ENCODE measurements around the gene DAB2IP. TPM values are rescaled to one million over a fixed set of nuclear protein-coding genes. Genes with fewer than 3 reads are reported as not detected.

Gene DAB2IP
- total RNA-seq, 6 experiments from 2014 or later, result 15.1 to 21.6 (median 19.0) TPM

DNA sequence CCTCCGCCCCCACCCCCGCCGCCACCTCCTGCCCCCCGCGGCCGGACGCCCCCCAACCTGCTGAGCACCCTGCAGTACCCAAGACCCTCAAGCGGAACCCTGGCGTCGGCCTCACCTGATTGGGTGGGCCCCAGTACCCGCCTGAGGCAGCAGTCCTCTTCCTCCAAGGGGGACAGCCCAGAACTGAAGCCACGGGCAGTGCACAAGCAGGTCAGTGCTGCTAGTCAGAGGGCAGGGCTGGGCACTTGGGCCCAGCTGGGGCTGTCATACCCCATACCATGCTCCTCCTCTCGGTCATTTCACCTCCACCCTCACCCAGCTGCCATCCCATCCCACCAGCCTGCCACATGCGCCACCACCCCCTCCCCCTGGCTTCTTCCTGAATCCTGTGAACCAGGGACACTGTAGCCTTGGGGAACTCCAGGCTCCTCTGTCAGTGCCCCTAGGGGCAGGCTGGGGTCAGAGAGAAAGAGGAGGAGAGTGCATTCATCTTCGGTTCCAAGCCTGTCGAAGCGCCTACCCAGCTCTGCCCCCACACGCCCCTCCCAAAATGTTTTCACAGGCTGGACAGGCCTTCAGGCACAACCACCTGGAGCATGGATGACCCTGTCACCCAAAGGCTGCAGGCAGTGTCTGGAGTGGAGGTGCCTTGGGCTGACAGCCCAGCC lies 122.0 kb downstream of the DAB2IP start:
- intact Hi-C loops (cut with DNase I), result no loop called here
- H3K9me3 ChIP-seq, result no peaks in the 10 kb centered on the region
- WGBS (ENCODE audit: insufficient coverage, low coverage, low lambda C conversion rate, missing lambda C conversion rate), result 61% methylated on average over 5 of the region's 18 CpGs
- H3K36me3 ChIP-seq, result peaks cover 0 to 32% (median 14%) of the 10 kb centered on the region in 4 donors
- ATAC-seq, result peak; percentile 18 to 56 (median 36)
- H3K27ac ChIP-seq, result peak overlapping the region in 2 of 3 donors; percentile 25 to 43
- no peaks in the 10 kb centered on the region for H3K27me3 ChIP-seq
- DNase-seq, result no peak
- no peak overlapping the region for H3K4me3 ChIP-seq
- TF ChIP-seq CTCF (IDR thresholded peaks at IDR 0.05) (no peak), POLR2A (IDR thresholded peaks at IDR 0.05) (no peak)
- peaks cover 0 to 27% (median 7%) of the 10 kb centered on the region in 4 donors for H3K4me1 ChIP-seq

GRCh38 chr9:121773954-121774714 lies 122.7 kb downstream of the DAB2IP start:
- Histone ChIP-seq H3K36me3 (peaks cover 0 to 24% (median 11%) of the 10 kb centered on the region in 4 donors), H3K4me3 (no peak overlapping the region), H3K4me1 (peaks cover 0 to 27% (median 7%) of the 10 kb centered on the region in 4 donors), H3K9me3 (no peaks in the 10 kb centered on the region), H3K27me3 (no peaks in the 10 kb centered on the region), H3K27ac (no peak overlapping the region)
- ATAC-seq, result peak; percentile 51 to 88 (median 84)
- WGBS (ENCODE audit: insufficient coverage, low coverage, low lambda C conversion rate, missing lambda C conversion rate), result 66% methylated on average over 8 of the region's 19 CpGs
- intact Hi-C loops (cut with DNase I), result no loop called here
- peak; percentile 31 to 96 (median 92) for DNase-seq
- TF ChIP-seq POLR2A (IDR thresholded peaks at IDR 0.05) (no peak), CTCF (IDR thresholded peaks at IDR 0.05) (peak in 1 of 4 donors; percentile 18)

DNA sequence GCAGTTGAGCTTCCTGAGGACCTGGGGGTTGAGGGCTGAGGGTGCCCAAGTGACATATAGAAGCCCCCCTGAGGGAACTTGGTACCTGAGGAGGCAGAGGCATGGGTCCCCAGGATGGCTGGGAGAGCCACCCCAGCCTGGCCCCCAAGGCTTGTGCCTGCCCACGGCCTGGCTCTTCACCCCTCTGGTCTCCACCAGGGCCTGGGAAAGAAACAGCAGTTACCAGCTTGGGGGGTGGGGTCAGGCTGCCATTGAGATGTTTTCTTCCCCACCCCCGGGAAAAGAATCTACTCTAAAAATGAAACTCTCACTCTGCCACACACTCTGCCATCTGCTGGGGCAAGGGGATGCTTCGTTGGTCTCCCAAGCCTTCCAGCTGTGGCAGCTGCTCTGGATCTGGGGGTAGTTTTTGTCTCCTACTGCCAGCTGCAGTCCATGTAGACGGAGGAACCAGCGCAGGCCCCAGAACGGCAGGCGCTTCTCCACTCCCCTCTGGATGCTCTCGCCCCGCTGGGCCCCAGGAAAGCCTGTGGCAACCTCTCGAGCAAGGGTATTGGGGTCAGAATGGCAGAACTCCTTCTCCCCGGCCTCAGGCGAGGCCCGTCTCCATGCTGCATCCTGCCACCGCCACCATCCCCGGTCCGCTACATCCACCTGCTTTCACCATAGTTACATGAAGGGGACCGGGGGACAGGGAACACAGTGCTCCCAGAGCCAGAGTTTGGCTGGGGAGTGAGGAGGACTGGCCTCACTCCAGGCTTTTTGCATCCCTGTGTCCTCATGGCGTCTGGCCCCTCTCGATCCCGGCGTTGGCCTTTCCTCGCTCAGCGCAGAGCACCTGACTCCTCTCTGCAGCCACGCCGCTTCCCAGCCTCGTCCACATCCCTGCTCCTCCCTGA lies 123.5 kb downstream of the DAB2IP start:
- no peak overlapping the region for H3K27ac ChIP-seq
- H3K9me3 ChIP-seq, result no peaks in the 10 kb centered on the region
- H3K27me3 ChIP-seq, result no peaks in the 10 kb centered on the region
- DNase-seq, result peak in 2 of 3 donors; percentile 39 to 47
- 91% methylated on average over 7 of the region's 26 CpGs for WGBS (ENCODE audit: insufficient coverage, low coverage, low lambda C conversion rate, missing lambda C conversion rate)
- no peak for ATAC-seq
- no peak overlapping the region for H3K4me3 ChIP-seq
- peaks cover 0 to 27% (median 7%) of the 10 kb centered on the region in 4 donors for H3K4me1 ChIP-seq
- peaks cover 0 to 19% (median 8%) of the 10 kb centered on the region in 4 donors for H3K36me3 ChIP-seq
- TF ChIP-seq CTCF (IDR thresholded peaks at IDR 0.05) (no peak), POLR2A (IDR thresholded peaks at IDR 0.05) (no peak)
- intact Hi-C loops (cut with DNase I), result no loop called here

DNA sequence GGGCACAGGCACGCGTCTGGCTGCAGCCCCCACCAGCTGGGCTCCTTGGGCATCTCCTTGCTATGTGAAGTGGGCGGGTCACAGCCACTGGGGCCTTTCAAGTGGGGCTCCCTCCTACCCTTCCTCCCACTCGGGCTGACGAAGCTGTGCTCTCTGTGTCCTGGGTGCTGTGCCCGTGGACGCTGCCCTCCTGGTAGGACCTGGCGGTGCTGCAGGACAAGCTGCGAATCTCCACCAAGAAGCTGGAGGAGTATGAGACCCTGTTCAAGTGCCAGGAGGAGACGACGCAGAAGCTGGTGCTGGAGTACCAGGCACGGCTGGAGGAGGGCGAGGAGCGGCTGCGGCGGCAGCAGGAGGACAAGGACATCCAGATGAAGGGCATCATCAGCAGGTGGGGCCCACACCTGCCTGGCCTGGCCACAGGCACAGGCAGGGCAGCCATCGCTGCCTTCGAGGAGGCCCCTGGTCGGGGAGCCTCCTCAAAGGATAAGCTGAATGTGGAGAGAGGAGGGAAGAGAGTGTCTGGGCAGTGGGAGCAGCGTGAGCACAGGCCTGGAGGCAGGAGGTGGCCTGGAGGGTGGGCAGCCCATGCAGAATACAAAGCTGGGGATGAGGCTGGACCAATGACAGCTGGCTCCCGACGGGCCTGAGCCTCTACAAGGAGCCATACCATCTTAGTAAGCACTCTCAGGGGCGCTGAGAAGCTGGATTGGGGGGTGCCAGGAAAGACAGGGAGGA lies 124.7 kb downstream of the DAB2IP start:
- Histone ChIP-seq H3K27ac (no peak overlapping the region), H3K36me3 (peaks cover 0 to 19% (median 3%) of the 10 kb centered on the region in 4 donors), H3K9me3 (no peaks in the 10 kb centered on the region), H3K4me1 (peaks cover 0 to 27% (median 7%) of the 10 kb centered on the region in 4 donors), H3K4me3 (no peak overlapping the region), H3K27me3 (no peaks in the 10 kb centered on the region)
- intact Hi-C loops (cut with DNase I), result no loop called here
- ATAC-seq (no peak), DNase-seq (peak in 2 of 3 donors; percentile 42 to 46)
- WGBS (ENCODE audit: insufficient coverage, low coverage, low lambda C conversion rate, missing lambda C conversion rate), result 93% methylated on average over 13 of the region's 23 CpGs
- no peak for TF ChIP-seq POLR2A (IDR thresholded peaks at IDR 0.05)
- no peak for TF ChIP-seq CTCF (IDR thresholded peaks at IDR 0.05)
